GM23338 (cell line): ENCODE data around the gene IL6R.

Experiments
- CREB1 ChIP-seq: fragments of 250-450 bp; sonication (Bioruptor Pico); IDR thresholded peaks from 2 replicates; pipeline ENCODE4 v1.5.0; 2020; ENCODE audit warnings: low read depth, mild to moderate bottlenecking, moderate library complexity
- EZH2 ChIP-seq: fragments of 200-600 bp; sonication (generic); IDR thresholded peaks from one replicate; pipeline ENCODE4 v1.8.0; 2017; ENCODE audit warnings: antibody characterized with exemption, mild to moderate bottlenecking, low read depth; ENCODE audit not compliant: unreplicated experiment
- EZH2phosphoT487 ChIP-seq: fragments of 200-600 bp; sonication (generic); IDR thresholded peaks from one replicate; pipeline ENCODE4 v1.8.1; 2018; ENCODE audit warnings: antibody characterized with exemption; ENCODE audit not compliant: unreplicated experiment
- POLR2AphosphoS5 ChIP-seq: IDR thresholded peaks from 2 replicates; pipeline ENCODE4 v1.6.1; 2016; ENCODE audit warnings: antibody characterized with exemption, low read depth
- STAT1 ChIP-seq: IDR thresholded peaks from one replicate; pipeline ENCODE4 v1.6.1; 2016; ENCODE audit warnings: antibody characterized with exemption; ENCODE audit not compliant: unreplicated experiment
- ZNF331 ChIP-seq: fragments of 250-450 bp; sonication (Bioruptor Pico); IDR thresholded peaks from 2 replicates; pipeline ENCODE4 v1.5.0; 2020; ENCODE audit warnings: low read depth, mild to moderate bottlenecking, moderate library complexity
- TF ChIP-seq, protein P1 (sequence below), 2 experiments: fragments of 200-600 bp in 1 of 2; sonication (generic) in 1 of 2; conservative IDR thresholded peaks; 2 replicates each; pipeline versions ENCODE4 v1.5.1 to v1.6.1; 2016 to 2017; ENCODE audit warnings: antibody characterized with exemption in 2 of 2, low read depth in 2 of 2, mild to moderate bottlenecking in 2 of 2, moderate library complexity in 1 of 2
- TF ChIP-seq, protein P2 (sequence below): IDR thresholded peaks from one replicate; pipeline ENCODE4 v1.6.1; 2018; ENCODE audit warnings: antibody characterized with exemption; ENCODE audit not compliant: unreplicated experiment
- TF ChIP-seq, protein P3 (sequence below): IDR thresholded peaks from 2 replicates; pipeline ENCODE4 v1.6.1; 2016; ENCODE audit warnings: antibody characterized with exemption

DNA sequence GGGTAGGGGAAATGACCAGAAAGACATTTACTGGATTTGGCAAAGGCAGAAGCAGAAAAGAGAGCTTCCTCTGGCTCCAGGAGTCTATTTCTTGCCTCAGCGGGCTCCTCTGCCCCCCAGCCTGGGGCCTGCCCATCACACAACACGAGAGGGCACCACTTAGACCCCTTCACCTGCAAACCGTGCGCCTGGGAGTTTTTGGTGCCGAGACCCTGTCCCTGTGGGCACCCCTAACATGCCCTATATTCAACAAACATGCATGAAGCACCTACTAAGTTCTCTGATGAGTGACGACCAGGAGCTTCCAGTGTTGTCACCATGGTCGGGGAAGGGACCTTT, 18.8 kb downstream of the IL6R start:
- TF ChIP-seq, protein P1, sequence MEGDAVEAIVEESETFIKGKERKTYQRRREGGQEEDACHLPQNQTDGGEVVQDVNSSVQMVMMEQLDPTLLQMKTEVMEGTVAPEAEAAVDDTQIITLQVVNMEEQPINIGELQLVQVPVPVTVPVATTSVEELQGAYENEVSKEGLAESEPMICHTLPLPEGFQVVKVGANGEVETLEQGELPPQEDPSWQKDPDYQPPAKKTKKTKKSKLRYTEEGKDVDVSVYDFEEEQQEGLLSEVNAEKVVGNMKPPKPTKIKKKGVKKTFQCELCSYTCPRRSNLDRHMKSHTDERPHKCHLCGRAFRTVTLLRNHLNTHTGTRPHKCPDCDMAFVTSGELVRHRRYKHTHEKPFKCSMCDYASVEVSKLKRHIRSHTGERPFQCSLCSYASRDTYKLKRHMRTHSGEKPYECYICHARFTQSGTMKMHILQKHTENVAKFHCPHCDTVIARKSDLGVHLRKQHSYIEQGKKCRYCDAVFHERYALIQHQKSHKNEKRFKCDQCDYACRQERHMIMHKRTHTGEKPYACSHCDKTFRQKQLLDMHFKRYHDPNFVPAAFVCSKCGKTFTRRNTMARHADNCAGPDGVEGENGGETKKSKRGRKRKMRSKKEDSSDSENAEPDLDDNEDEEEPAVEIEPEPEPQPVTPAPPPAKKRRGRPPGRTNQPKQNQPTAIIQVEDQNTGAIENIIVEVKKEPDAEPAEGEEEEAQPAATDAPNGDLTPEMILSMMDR (conservative IDR thresholded peaks at IDR 0.05; ENCODE audit: low read depth in 2 of 2) = no peak
- TF ChIP-seq POLR2AphosphoS5 = no peak
- no peak for TF ChIP-seq EZH2
- TF ChIP-seq, protein P2, sequence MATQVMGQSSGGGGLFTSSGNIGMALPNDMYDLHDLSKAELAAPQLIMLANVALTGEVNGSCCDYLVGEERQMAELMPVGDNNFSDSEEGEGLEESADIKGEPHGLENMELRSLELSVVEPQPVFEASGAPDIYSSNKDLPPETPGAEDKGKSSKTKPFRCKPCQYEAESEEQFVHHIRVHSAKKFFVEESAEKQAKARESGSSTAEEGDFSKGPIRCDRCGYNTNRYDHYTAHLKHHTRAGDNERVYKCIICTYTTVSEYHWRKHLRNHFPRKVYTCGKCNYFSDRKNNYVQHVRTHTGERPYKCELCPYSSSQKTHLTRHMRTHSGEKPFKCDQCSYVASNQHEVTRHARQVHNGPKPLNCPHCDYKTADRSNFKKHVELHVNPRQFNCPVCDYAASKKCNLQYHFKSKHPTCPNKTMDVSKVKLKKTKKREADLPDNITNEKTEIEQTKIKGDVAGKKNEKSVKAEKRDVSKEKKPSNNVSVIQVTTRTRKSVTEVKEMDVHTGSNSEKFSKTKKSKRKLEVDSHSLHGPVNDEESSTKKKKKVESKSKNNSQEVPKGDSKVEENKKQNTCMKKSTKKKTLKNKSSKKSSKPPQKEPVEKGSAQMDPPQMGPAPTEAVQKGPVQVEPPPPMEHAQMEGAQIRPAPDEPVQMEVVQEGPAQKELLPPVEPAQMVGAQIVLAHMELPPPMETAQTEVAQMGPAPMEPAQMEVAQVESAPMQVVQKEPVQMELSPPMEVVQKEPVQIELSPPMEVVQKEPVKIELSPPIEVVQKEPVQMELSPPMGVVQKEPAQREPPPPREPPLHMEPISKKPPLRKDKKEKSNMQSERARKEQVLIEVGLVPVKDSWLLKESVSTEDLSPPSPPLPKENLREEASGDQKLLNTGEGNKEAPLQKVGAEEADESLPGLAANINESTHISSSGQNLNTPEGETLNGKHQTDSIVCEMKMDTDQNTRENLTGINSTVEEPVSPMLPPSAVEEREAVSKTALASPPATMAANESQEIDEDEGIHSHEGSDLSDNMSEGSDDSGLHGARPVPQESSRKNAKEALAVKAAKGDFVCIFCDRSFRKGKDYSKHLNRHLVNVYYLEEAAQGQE = no peak
- TF ChIP-seq CREB1 (CRISPR knock-in tag) = no peak
- TF ChIP-seq STAT1 = no peak
- TF ChIP-seq ZNF331 = no peak
- TF ChIP-seq, protein P3, sequence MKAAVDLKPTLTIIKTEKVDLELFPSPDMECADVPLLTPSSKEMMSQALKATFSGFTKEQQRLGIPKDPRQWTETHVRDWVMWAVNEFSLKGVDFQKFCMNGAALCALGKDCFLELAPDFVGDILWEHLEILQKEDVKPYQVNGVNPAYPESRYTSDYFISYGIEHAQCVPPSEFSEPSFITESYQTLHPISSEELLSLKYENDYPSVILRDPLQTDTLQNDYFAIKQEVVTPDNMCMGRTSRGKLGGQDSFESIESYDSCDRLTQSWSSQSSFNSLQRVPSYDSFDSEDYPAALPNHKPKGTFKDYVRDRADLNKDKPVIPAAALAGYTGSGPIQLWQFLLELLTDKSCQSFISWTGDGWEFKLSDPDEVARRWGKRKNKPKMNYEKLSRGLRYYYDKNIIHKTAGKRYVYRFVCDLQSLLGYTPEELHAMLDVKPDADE = no peak
- TF ChIP-seq EZH2phosphoT487 = no peak
